CD4-positive, CD25-positive, alpha-beta regulatory T cell (primary cell): ENCODE data around the gene LRRK1. TPM values are rescaled to one million over a fixed set of nuclear protein-coding genes. Genes with fewer than 3 reads are reported as not detected.

Source experiments
- ATAC-seq, 2 donors: fragments of 150-1000 bp; cut with Tn5 transposase; one replicate each; pipeline ENCODE4 v1.10.0; 2021; ENCODE audit warnings: low read depth in 2 of 2, moderate number of reproducible peaks in 2 of 2, moderate library complexity in 1 of 2
- DNase-seq, 3 donors: peaks; one replicate each; pipeline versions ENCODE4 v3.0.0 to v3.0.0-alpha.2; 2012 to 2022; ENCODE audit warnings: mixed read lengths in 1 of 3
- H3K27ac ChIP-seq: one replicate; pipeline ENCODE4 v1.7.0; 2013; ENCODE audit warnings: mild to moderate bottlenecking, low read length; ENCODE audit not compliant: insufficient read depth, poor library complexity, severe bottlenecking
- H3K27me3 ChIP-seq: one replicate; pipeline ENCODE4 v1.7.0; 2013; ENCODE audit warnings: low read length; ENCODE audit not compliant: control insufficient read depth, insufficient read depth
- H3K36me3 ChIP-seq: one replicate; pipeline ENCODE4 v1.7.0; 2013; ENCODE audit warnings: mild to moderate bottlenecking, low read length, moderate library complexity; ENCODE audit not compliant: control insufficient read depth, insufficient read depth
- H3K4me1 ChIP-seq: 2 replicates; pipeline ENCODE4 v1.7.0; 2013; ENCODE audit warnings: mild to moderate bottlenecking, low read length; ENCODE audit not compliant: insufficient read depth, control insufficient read depth, poor library complexity, severe bottlenecking
- H3K4me3 ChIP-seq: one replicate; pipeline ENCODE4 v1.7.0; 2013; ENCODE audit warnings: low read depth, mild to moderate bottlenecking, low read length, moderate library complexity
- H3K9me3 ChIP-seq, 2 experiments: 1 replicate in 1 of 2; 2 replicates in 1 of 2; pipeline ENCODE4 v1.7.0; 2013; ENCODE audit warnings: low read length in 2 of 2, mild to moderate bottlenecking in 1 of 2, moderate library complexity in 1 of 2; ENCODE audit not compliant: control insufficient read depth in 2 of 2
- H3K27ac Mint-ChIP-seq, 3 donors: one replicate each; pipeline ENCODE4 v1.8.0; 2020 to 2022; ENCODE audit warnings: mild to moderate bottlenecking in 3 of 3, mixed read lengths in 3 of 3, moderate library complexity in 2 of 3
- H3K27me3 Mint-ChIP-seq: one replicate; pipeline ENCODE4 v1.8.0; 2022; ENCODE audit warnings: mild to moderate bottlenecking, mixed read lengths
- H3K36me3 Mint-ChIP-seq: one replicate; pipeline ENCODE4 v1.8.0; 2020; ENCODE audit warnings: mixed read lengths
- H3K4me1 Mint-ChIP-seq, 4 donors: one replicate each; pipeline ENCODE4 v1.8.0; 2020 to 2022; ENCODE audit warnings: mixed read lengths in 4 of 4, mild to moderate bottlenecking in 1 of 4
- H3K4me3 Mint-ChIP-seq, 4 donors: one replicate each; pipeline ENCODE4 v1.8.0; 2020 to 2022; ENCODE audit warnings: mild to moderate bottlenecking in 4 of 4, mixed read lengths in 4 of 4, moderate library complexity in 3 of 4
- H3K9me3 Mint-ChIP-seq, 7 donors: one replicate each; pipeline ENCODE4 v1.8.0; 2020 to 2022; ENCODE audit warnings: mixed read lengths in 7 of 7, mild to moderate bottlenecking in 3 of 7, moderate library complexity in 2 of 7
- polyA plus RNA-seq, 4 donors: library from polyadenylated mRNA; unstranded; fragments of 300-500 nt; fragmentation: Illumina TruSeq; gene quantifications; one replicate each; pipeline ENCODE4 v1.2.3, GENCODE V29; 2021
- total RNA-seq: library from RNA; stranded (reverse); gene quantifications from one replicate; pipeline ENCODE4 v1.2.3, GENCODE V29; 2022

The LRRK1 gene
- total and polyA plus RNA-seq, 5 donors from 2014 or later, result 0.06 to 0.17 TPM; not detected in 3

DNA sequence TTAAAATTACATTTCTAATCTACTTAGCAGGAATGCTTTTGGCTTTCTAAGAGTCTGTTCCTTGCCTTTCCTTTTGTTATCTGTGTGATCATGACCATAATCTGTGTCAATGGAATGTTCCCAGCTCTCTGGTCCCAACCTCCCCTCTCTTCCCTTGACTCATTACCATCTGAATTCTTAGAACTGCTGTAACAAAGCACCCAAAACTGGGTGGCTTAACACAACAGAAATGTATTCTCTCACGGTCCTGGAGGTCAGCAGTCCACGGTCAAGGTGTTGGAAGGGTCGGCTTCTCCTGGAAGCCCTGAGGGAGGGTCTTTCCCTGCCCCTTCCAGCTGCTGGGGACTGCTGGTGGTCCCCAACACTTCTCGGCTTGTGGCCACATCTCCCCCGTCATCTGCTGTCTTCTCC is 81.1 kb downstream of the LRRK1 start:
- DNase-seq (no peak), ATAC-seq (no peak)
- no peaks in the 10 kb centered on the region for H3K4me1 ChIP-seq
- H3K4me3 Mint-ChIP-seq, result no peak overlapping the region
- peaks cover 3% of the 10 kb centered on the region for H3K27me3 ChIP-seq
- no peak overlapping the region for H3K27ac ChIP-seq
- H3K9me3 Mint-ChIP-seq, result peaks cover 0 to 3% (median 0%) of the 10 kb centered on the region in 7 donors
- H3K4me3 ChIP-seq, result no peak overlapping the region
- no peaks in the 10 kb centered on the region for H3K36me3 Mint-ChIP-seq
- no peaks in the 10 kb centered on the region for H3K36me3 ChIP-seq
- no peaks in the 10 kb centered on the region for H3K9me3 ChIP-seq
- H3K27me3 Mint-ChIP-seq, result peaks cover 20% of the 10 kb centered on the region
- no peak overlapping the region for H3K27ac Mint-ChIP-seq
- H3K4me1 Mint-ChIP-seq, result no peaks in the 10 kb centered on the region

DNA sequence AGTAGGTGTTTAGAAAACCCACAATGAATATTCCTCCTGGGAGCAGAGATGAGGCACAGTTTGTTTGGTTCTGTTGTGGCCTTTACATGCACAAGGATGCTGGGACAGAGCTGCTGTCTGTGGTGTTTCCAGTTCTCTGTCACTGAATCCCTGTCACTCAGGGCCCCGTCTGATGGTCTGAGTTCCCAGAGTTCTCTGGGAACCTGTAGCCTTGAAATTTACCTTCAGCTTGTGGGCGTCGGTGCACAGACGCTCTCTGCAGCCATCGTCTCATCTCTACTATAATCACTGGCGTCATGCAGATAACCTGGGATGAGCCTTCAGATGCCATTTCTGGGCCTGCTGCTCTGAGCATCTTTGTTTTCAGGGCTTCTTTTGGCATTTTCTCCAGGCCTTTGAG is 81.9 kb downstream of the LRRK1 start:
- Mint-ChIP-seq H3K36me3 (no peaks in the 10 kb centered on the region), H3K27me3 (peaks cover 20% of the 10 kb centered on the region), H3K27ac (no peak overlapping the region), H3K4me1 (no peaks in the 10 kb centered on the region), H3K9me3 (peaks cover 0 to 3% (median 0%) of the 10 kb centered on the region in 7 donors), H3K4me3 (no peak overlapping the region)
- H3K27ac ChIP-seq, result no peak overlapping the region
- no peaks in the 10 kb centered on the region for H3K4me1 ChIP-seq
- peaks cover 3% of the 10 kb centered on the region for H3K27me3 ChIP-seq
- no peak overlapping the region for H3K4me3 ChIP-seq
- H3K9me3 ChIP-seq, result no peaks in the 10 kb centered on the region
- H3K36me3 ChIP-seq, result no peaks in the 10 kb centered on the region
- DNase-seq (no peak), ATAC-seq (no peak)

DNA sequence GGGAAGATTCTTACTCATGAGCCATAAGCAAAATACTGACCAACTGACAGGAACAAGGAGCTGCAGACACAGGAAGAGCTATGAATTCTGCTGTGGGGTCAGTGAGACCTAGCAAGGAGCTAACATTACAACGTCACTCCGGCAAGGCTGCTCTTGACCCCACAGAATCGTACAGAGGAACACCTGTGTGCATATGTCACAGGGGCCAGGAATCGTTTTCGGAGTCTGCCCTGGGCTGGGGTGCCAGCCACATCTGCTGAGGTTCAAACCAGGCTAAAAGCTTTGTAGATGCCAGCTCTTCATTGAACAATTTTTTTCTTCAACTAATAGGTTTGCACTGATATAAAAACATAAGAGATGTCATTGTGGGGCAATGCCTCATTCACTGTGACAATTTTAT is 82.6 kb downstream of the LRRK1 start:
- Mint-ChIP-seq H3K27me3 (peaks cover 20% of the 10 kb centered on the region), H3K27ac (no peak overlapping the region), H3K9me3 (peaks cover 0 to 3% (median 0%) of the 10 kb centered on the region in 7 donors), H3K4me3 (no peak overlapping the region), H3K4me1 (no peaks in the 10 kb centered on the region), H3K36me3 (no peaks in the 10 kb centered on the region)
- Histone ChIP-seq H3K27ac (no peak overlapping the region), H3K4me3 (no peak overlapping the region), H3K4me1 (no peaks in the 10 kb centered on the region), H3K9me3 (no peaks in the 10 kb centered on the region), H3K27me3 (no peaks in the 10 kb centered on the region), H3K36me3 (no peaks in the 10 kb centered on the region)
- ATAC-seq (no peak), DNase-seq (no peak)

DNA sequence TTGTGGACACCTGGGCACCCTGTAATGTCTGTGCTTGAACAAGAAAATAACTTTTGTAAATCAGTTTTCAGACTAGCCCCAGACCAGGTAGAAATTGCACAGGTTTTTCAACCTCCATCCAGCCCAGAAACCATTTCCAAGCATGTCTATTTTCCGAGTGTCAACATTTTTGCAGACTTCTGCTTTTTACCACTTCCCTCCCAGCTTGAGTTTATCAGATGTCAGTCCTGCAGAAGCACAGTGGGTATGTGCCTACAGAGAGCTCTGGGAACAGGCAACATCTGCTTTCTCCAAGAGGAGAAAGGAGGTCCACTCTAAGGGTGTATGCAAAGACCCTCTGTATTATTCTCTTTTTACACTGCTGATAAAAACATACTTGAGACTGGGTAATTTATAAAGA is 83.9 kb downstream of the LRRK1 start:
- Histone ChIP-seq H3K4me1 (peaks cover 12% of the 10 kb centered on the region), H3K27me3 (peaks cover 3% of the 10 kb centered on the region), H3K27ac (no peak overlapping the region), H3K36me3 (no peaks in the 10 kb centered on the region), H3K9me3 (no peaks in the 10 kb centered on the region), H3K4me3 (no peak overlapping the region)
- DNase-seq (no peak), ATAC-seq (no peak)
- H3K9me3 Mint-ChIP-seq, result peaks cover 0 to 3% (median 0%) of the 10 kb centered on the region in 7 donors
- H3K27ac Mint-ChIP-seq, result no peak overlapping the region
- no peak overlapping the region for H3K4me3 Mint-ChIP-seq
- H3K4me1 Mint-ChIP-seq, result peaks cover 0 to 10% (median 5%) of the 10 kb centered on the region in 4 donors
- peaks cover 30% of the 10 kb centered on the region for H3K27me3 Mint-ChIP-seq
- H3K36me3 Mint-ChIP-seq, result no peaks in the 10 kb centered on the region

DNA sequence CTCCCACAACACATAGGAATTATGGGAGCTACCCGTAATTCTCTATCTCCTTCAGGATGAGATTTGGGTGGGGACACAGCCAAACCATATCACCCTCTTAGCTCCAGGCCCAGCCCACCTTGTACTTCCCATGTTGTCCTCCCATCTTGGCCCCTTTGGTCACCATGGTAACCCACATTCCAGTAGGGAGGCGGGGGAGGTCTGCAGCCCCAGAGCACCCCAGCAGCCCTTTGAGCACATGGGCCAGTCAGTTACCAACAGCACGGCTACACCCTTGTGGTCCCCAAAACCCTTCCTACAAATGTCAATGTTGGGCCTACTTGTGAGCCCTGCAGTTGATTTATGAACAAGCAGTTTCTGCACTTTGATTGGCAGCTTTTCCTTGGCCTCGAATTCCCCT is 84.5 kb downstream of the LRRK1 start:
- Mint-ChIP-seq H3K4me1 (peaks cover 0 to 16% (median 9%) of the 10 kb centered on the region in 4 donors), H3K9me3 (peaks cover 0 to 3% (median 0%) of the 10 kb centered on the region in 7 donors), H3K27me3 (peaks cover 36% of the 10 kb centered on the region), H3K36me3 (no peaks in the 10 kb centered on the region), H3K27ac (no peak overlapping the region), H3K4me3 (peak overlapping the region in 1 of 4 donors; percentile 10)
- no peak overlapping the region for H3K27ac ChIP-seq
- no peak for ATAC-seq
- no peaks in the 10 kb centered on the region for H3K36me3 ChIP-seq
- no peak for DNase-seq
- no peaks in the 10 kb centered on the region for H3K9me3 ChIP-seq
- no peak overlapping the region for H3K4me3 ChIP-seq
- peaks cover 14% of the 10 kb centered on the region for H3K4me1 ChIP-seq
- peaks cover 3% of the 10 kb centered on the region for H3K27me3 ChIP-seq

DNA sequence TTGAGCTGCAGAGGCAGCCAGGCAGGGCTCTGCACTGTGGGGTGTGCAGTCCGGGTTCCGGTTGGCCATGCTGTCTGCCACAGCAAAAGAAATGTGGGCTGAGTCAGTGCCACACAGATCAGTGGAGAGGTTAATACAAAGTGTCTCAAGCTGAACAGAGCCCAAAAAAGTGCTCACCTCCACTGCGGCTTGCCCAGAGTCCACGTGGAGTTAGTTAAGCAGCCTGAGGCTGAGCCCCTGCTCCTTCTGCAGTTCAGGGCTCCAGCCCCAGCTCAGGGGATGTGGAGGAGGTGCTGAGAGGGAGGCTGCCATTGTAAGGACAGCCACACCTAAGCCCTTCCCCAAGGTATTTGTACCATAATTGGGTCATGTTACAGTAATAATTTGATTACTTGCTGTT is 85.3 kb downstream of the LRRK1 start:
- ATAC-seq (no peak), DNase-seq (no peak)
- Histone ChIP-seq H3K9me3 (no peaks in the 10 kb centered on the region), H3K27ac (no peak overlapping the region), H3K4me3 (no peak overlapping the region), H3K36me3 (no peaks in the 10 kb centered on the region), H3K4me1 (peaks cover 14% of the 10 kb centered on the region), H3K27me3 (peaks cover 3% of the 10 kb centered on the region)
- Mint-ChIP-seq H3K36me3 (no peaks in the 10 kb centered on the region), H3K4me3 (peak overlapping the region in 2 of 4 donors; percentile 10 to 81), H3K4me1 (peaks cover 0 to 19% (median 9%) of the 10 kb centered on the region in 4 donors), H3K27ac (no peak overlapping the region), H3K27me3 (peaks cover 36% of the 10 kb centered on the region), H3K9me3 (peaks cover 0 to 3% (median 0%) of the 10 kb centered on the region in 7 donors)

DNA sequence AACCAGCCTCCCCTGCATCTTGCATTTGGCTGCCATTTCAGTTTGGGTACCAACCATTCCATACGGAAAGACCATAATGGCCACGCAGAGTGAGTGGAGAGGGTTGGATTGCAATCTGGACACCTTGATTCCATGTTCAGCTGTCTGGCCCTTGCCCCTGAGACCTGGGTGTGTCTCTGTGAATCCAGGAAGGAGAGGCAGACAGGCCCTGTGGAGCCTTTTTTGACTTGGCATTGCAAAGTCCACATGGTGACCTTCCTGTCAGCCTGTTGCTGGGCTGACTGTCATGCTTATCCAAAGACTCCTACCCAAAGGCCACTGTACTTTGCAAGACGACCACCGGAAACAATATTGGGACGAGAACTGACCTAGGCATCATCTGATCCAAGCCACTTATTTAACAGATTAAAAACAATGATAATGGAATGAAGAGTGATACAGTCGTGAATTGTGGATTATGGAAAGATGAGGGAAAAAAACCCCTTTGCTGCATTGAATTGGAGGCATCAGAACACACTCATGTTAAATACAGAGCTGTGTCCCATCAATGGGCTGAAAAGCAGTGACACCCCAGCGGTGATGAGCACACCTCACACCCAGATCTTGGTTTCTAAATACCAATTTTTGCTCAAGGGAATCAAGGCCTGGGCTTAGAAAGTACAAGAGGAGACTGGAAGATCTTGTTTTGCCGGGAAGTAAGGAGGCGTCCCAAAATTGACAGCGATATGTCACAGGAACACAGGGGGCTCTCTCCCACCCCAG is 86.0 kb downstream of the LRRK1 start:
- Histone ChIP-seq H3K4me1 (peaks cover 14% of the 10 kb centered on the region), H3K27me3 (peaks cover 3% of the 10 kb centered on the region), H3K36me3 (no peaks in the 10 kb centered on the region), H3K9me3 (no peaks in the 10 kb centered on the region), H3K4me3 (no peak overlapping the region), H3K27ac (no peak overlapping the region)
- Mint-ChIP-seq H3K4me1 (peaks cover 0 to 19% (median 9%) of the 10 kb centered on the region in 4 donors), H3K27ac (peak overlapping the region in 1 of 3 donors; percentile 27), H3K9me3 (peaks cover 0 to 3% (median 0%) of the 10 kb centered on the region in 7 donors), H3K27me3 (peaks cover 39% of the 10 kb centered on the region), H3K36me3 (no peaks in the 10 kb centered on the region), H3K4me3 (peak overlapping the region in 1 of 4 donors; percentile 15)
- ATAC-seq (no peak), DNase-seq (no peak)
